ENCODE data around the gene SZT2.

DNA sequence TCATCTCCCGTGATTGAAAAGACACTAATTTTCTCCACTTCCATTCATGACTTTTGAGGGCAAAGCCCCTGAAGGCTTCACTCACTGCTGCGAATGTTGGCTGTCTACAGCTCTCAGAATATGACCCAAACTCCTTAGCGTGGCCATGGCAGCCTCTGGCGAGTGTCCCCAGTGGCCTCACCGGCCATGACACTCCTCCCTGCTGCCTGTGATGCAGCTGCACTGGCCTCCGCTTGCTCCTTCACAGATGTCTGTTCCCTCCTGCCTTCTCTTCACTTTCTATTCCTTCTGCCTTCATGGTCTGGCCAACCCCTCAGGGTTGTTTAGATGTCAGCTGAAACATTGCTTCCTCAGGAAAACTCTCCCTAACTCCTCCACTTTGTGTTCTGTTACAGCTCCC is 110.2 kb downstream of the SZT2 start:
- TF ChIP-seq, protein P1, sequence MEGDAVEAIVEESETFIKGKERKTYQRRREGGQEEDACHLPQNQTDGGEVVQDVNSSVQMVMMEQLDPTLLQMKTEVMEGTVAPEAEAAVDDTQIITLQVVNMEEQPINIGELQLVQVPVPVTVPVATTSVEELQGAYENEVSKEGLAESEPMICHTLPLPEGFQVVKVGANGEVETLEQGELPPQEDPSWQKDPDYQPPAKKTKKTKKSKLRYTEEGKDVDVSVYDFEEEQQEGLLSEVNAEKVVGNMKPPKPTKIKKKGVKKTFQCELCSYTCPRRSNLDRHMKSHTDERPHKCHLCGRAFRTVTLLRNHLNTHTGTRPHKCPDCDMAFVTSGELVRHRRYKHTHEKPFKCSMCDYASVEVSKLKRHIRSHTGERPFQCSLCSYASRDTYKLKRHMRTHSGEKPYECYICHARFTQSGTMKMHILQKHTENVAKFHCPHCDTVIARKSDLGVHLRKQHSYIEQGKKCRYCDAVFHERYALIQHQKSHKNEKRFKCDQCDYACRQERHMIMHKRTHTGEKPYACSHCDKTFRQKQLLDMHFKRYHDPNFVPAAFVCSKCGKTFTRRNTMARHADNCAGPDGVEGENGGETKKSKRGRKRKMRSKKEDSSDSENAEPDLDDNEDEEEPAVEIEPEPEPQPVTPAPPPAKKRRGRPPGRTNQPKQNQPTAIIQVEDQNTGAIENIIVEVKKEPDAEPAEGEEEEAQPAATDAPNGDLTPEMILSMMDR (IDR thresholded peaks at IDR 0.05; ENCODE audit: poor library complexity) = no peak
- TF ChIP-seq EZH2 (IDR thresholded peaks at IDR 0.05; ENCODE audit: borderline replicate concordance) (no peak), EZH2phosphoT487 (IDR thresholded peaks at IDR 0.05; ENCODE audit: low read depth, severe bottlenecking, unreplicated experiment) (no peak)
